ENCODE results near the gene ARSD.
"Not testable (repeated sequence)": the region's sequence is repeated elsewhere in the genome, so short reads cannot be mapped to it uniquely, and the experiment has no call there.

Gene ARSD, protein sequence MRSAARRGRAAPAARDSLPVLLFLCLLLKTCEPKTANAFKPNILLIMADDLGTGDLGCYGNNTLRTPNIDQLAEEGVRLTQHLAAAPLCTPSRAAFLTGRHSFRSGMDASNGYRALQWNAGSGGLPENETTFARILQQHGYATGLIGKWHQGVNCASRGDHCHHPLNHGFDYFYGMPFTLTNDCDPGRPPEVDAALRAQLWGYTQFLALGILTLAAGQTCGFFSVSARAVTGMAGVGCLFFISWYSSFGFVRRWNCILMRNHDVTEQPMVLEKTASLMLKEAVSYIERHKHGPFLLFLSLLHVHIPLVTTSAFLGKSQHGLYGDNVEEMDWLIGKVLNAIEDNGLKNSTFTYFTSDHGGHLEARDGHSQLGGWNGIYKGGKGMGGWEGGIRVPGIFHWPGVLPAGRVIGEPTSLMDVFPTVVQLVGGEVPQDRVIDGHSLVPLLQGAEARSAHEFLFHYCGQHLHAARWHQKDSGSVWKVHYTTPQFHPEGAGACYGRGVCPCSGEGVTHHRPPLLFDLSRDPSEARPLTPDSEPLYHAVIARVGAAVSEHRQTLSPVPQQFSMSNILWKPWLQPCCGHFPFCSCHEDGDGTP

GRCh38 chrX:2928583-2929434 is at the start of gene ARSD:
TSS of gene ARSD (minus strand) at chrX:2929339. CDS start at chrX:2929275, 64 bp downstream.
- in situ Hi-C loops (cut with MboI; ENCODE audit: low sequenced_read_pairs), result no loop called here

DNA sequence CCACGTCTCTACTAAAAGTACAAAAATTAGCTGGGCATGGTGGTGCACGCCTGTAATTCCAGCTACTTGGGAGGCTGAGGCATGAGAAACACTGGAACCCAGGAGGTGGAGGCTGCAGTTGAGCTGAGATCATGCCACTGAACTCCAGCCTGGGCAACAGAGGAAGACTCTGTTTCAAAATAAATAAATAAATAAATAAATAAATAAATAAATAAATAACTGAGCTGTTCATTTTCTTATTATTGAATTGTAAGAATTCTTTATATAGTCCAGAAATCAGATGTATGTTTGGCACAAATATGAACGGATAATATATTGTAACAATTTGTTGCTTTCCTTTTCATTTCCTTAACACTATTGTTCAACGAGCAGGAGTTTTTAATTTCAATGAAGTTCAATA is 49.5 kb upstream of the ARSD start:
- in situ Hi-C loops (cut with MboI; ENCODE audit: low sequenced_read_pairs), result not testable (repeated sequence)

GRCh38 chrX:2974961-2975360 is 45.8 kb upstream of the ARSD start:
- in situ Hi-C loops (cut with MboI; ENCODE audit: low sequenced_read_pairs), result no loop called here

DNA sequence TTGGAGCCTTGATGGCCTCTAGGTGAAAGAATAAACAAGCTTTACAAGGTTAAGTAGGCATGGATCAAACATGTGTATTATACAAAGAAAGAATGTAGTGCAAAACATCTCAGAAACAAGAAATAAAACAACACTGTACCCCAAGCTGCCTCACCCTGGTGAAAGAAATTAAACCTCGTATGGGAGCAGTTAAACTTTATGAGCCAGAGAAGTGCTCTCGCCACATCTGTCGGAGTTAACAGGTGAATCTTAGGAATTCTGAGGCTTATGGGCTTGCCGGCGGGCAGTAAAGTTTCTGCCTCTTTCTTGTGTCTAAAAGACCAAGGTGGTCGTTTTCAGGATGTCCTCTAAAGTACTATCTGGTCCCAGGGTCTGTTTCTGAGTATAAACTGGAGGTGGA is 43.3 kb upstream of the ARSD start:
- in situ Hi-C loops (cut with MboI; ENCODE audit: low sequenced_read_pairs), result no loop called here

GRCh38 chrX:2969021-2969420 is 39.9 kb upstream of the ARSD start:
- in situ Hi-C loops (cut with MboI; ENCODE audit: low sequenced_read_pairs), result no loop called here

DNA sequence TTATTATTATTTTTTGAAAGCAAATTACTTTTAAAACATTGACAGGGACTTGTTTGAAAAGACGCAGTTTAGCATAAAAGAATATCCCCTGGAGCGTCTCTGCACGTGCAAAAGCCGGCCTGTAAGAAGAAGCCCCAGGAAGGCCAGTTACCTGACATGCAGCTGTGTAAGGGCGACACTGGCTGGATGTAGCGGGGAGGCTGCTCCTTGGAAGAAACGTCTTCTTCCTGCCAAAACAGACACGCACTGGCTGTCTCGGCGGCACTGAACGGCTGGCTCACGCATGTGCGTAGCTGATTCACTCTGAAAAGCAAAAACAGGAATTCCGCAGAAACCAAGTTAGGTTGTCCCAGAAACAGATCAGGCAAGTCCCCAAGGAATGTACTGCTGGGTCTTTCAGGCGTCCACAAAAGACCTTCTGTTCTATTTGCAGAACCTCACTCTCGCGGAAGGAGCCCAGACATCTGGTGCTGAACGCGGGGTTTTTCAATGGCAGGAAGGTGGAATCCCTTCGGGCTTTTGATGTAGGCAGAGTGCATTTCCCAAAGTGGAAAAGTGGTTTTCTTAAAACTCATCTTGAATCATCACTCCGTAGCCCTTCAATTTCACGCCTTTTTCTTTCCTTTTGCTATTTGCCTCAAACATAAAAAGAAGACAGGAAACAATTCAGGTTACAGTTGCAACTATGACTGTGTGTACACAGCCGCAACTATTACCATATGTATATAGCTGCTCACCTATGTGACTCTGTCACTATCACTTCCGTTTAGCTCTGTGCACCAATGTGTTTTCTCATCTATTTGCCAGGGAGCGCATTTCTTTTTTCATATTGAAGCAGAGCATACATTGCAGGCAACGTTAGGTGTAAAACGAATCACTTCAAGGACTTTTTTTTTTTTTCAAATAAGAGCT is 39.1 kb upstream of the ARSD start:
- in situ Hi-C loops (cut with MboI; ENCODE audit: low sequenced_read_pairs), result no loop called here

DNA sequence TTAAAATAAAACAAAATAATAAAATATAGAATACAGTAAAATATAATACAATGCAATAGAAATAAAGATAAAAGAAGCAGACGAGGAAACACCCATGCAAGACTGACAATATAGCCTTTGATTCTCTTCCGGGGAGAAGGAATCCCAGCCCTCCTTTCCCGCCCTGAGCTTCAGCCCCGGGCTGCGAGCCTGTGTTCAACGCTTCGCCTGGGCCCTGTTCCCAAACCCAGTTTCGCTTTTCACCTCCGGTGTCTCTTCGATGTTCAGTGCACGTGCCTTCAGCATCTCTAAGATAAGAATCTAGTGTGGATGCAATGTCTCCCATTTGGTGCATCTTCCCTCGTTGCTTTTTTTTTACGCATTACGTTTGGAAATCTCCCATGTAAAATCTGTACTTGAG is 38.4 kb upstream of the ARSD start:
- in situ Hi-C loops (cut with MboI; ENCODE audit: low sequenced_read_pairs), result no loop called here

DNA sequence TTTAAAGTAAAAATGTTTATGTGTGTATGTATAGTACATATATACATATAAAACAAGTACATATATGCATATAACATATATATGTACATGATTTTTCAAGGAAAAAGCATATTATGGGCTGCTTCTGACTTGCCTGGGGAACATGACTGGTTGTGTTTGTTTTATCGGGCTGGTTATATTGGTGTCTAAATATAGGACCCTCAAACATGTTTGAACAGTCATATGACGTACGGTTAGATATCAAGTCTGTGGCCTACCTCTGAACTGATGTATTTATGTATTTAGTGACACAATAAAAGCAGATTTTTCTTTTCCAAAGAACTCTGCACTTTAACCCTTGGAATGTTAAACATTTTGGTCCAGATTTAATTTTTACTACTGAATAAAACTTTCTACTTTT is 37.9 kb upstream of the ARSD start:
- in situ Hi-C loops (cut with MboI; ENCODE audit: low sequenced_read_pairs), result no loop called here

GRCh38 chrX:2965965-2966364 is 36.8 kb upstream of the ARSD start:
- in situ Hi-C loops (cut with MboI; ENCODE audit: low sequenced_read_pairs), result no loop called here

DNA sequence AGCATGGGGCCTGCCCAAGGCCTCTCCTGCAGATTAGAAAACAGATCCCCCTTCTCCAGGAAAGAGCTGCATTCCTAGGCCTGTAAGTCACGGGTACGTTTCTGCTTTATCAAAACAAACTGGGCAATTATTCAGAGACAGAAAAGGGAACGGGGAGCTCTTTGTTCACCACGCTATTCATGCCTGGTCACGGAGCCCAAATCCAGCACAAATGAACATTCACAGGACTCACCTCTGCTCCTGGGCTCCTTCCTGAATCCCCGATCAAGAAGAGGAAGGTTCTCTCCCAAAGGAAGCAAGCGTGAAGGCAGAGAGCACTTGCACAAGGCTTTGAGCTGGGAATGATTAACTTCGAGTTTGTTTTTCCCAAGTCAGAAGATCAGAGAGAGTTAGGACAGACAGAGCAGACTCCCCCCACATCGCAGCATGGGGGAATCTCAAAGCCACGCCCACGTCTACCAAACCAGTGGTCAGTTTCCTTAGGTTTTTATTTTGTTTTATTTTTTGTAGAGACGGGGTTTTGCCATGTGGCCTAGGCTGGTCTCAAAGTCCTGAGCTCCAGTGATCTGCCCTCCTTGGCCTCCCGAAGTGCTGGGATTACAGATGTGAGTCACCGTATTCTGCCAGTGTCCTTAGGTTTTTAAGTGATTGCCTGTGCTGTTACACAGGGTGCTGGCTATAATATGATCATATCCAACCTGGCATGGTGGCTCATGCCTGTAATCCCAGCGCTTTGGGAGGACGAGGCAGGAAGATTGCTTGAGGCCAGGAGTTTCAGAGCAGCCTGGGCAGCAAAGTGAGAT is 35.1 kb upstream of the ARSD start:
- in situ Hi-C loops (cut with MboI; ENCODE audit: low sequenced_read_pairs), result not testable (repeated sequence)

DNA sequence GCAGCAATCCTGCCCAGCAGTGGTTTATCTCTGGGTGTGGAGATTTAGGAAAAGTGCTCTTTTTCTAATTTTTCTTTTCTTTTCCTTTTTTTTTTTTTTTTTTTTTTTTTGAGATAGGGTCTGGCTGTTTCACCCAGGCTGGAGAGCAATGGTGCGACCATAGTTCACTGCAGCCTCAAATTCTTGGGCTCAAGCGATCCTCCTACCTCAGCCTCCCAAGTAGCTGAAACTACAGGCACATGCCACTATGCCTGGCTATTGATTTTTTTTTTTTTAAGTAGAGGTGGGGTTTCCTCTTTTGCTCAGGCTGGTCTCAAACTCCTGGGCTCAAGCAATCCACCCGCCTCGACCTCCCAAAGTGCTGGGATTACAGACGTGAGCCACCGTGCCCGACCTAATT is 34.3 kb upstream of the ARSD start:
- in situ Hi-C loops (cut with MboI; ENCODE audit: low sequenced_read_pairs), result not testable (repeated sequence)

DNA sequence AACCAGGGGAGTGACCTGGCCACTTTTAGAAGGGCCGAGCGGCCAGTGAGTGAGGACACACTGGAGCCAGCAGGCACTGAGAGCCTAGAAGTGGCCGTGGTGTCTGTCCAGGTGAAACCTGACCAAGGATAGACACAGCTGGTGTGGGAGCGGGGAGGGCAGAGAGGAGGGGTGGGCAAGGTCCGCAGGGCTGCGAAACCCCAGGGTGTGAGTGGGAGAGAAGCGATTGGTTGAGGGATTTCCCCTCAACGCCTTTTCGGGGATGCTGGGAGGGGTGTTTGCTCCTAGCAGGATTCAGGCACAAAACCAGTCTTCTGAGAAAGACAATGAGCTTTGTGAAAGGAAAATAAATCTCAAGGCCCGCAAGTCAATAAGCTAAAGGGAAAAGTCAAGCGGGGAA is 33.2 kb upstream of the ARSD start:
- in situ Hi-C loops (cut with MboI; ENCODE audit: low sequenced_read_pairs), result no loop called here

DNA sequence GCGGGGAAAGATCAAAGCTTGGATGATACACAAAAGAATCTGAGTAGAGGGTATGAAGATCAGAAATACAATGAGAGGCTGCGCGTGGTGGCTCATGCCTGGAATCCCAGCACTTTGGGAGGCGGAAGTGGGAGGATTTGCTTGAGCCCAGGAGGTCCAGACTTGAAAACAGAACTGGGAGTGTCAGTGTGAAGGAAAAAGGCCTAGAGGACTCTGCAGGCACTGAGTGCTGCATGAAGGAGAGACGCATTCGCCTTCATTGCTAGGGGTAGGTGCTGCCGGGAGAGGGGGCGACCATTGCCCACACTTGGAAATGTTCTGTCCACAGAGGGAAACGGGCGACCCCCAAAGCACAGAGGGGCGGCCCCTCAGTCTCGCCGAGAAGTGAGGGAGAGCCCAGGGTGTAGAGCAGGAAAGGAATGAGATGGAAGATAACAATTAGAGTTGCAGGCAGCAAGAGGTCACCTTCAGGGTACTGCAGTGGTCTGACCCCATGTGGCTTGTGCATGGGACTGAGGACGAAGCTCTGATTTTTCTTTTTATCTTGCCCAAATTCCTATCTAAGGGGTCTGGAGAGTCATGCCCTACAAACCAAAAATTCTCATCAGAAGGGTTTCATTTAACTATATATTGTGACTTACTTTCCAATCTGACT is 31.8 kb upstream of the ARSD start:
- in situ Hi-C loops (cut with MboI; ENCODE audit: low sequenced_read_pairs), result no loop called here

DNA sequence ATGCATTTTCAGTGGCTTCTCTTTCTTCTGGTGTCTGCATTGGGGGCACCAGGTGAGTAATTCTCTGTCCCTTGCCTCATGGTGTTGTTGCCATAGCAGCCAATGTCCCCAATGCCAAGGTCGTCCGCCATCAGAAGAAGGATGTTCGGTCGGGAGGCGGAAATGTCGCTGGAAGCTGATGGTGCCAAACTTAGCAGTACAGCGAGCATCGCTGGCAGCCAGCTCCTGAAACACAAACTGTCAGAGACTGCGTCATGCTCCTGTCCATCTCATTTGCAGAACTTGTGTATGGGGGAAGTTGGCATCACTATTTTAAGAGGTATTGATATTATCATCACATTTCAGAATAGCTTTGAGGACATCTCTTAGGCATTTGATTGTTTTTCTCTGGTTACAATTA is 29.1 kb upstream of the ARSD start:
- in situ Hi-C loops (cut with MboI; ENCODE audit: low sequenced_read_pairs), result no loop called here

GRCh38 chrX:2955838-2956237 is 26.7 kb upstream of the ARSD start:
- in situ Hi-C loops (cut with MboI; ENCODE audit: low sequenced_read_pairs), result no loop called here

DNA sequence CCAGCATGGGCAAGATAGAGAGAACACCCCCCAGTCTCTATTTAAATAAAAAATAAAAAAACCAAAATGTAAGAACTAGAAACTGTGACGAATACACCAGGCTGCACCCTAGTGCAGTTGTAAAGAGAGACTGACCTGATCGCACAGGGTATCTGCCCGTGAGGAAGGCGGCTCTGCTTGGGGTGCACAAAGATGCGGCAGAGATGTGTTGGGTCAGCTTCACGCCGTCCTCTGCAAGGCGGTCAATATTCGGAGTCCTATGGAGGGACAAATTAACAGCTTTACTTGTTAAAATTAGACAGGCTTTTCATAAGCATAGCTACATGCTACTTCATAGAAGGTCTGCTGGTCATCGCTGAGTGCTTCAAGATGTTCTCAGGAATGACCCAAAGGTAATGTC is 26.1 kb upstream of the ARSD start:
- in situ Hi-C loops (cut with MboI; ENCODE audit: low sequenced_read_pairs), result no loop called here

- in situ Hi-C loops (cut with MboI; ENCODE audit: low sequenced_read_pairs), result no loop called here
These were observed 25.4 kb upstream of the ARSD start for GRCh38 chrX:2954541-2954940.

GRCh38 chrX:2937942-2938341 is 8.8 kb upstream of the ARSD start:
- in situ Hi-C loops (cut with MboI; ENCODE audit: low sequenced_read_pairs), result not testable (repeated sequence)
